GM19351 (cell line): ENCODE measurements around the gene SF3A2.
A peak's percentile ranks its signal among the peaks of the same experiment; 100 is the strongest.

ENCODE experiments used
- ATAC-seq: cut with Tn5 transposase; IDR thresholded peaks from one replicate; pipeline ENCODE4 v1.9.1; 2021; ENCODE audit warnings: mild to moderate bottlenecking, moderate library complexity; ENCODE audit not compliant: unreplicated experiment

SF3A2 gene

GRCh38 chr19:2226051-2226839 lies 10.4 kb upstream of the SF3A2 start:
- no peak for ATAC-seq

DNA sequence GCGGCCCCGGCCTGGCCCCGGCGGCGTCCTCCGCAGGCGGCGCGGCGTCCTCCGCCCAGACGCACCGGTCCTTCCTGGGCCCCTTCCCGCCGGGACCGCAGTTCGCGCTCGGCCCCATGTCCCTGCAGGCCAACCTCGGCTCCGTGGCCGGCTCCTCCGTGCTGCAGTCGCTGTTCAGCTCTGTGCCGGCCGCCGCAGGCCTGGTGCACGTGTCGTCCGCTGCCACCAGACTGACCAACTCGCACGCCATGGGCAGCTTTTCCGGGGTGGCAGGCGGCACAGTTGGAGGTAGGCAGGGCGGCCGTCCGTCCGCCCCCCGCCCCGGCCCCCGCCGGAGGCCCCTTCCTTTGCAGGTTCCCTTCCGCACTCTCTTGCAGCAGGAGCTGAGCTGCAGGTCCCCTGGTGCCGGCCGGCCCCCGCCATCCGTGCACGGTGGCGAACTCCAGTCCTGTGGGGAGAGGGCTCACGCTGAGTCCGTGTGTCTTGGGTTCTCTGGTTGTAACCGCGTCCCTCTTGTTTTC lies 9.7 kb upstream of the SF3A2 start:
- ATAC-seq: no peak

DNA sequence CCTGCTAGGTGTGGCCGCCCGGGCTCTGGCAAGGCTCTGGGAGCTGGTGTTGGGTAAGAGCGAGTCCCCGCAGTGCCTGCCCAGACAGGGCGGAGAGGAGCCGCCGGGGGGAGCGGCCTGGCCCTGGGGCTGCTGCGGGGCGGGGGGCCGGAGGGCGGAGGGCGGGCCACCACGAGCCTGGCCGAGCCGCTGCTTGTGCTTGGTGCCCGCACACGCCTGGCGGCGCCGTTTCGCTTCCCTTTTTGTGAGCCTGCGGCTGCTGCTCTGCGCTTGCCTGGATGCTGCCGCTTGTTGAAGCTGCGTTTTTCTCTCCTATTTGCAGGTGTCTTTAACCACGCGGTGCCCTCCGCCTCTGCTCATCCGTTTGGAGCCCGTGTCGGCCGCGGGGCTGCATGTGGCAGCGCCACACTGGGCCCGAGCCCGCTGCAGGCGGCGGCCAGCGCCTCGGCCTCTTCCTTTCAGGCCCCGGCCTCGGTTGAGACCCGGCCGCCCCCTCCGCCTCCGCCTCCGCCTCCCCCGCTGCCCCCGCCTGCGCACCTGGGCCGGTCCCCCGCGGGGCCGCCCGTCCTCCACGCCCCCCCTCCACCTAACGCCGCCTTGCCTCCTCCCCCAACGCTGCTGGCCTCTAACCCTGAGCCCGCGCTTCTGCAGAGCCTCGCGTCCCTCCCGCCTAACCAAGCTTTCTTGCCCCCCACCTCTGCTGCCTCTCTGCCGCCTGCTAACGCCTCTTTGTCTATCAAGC lies 9.0 kb upstream of the SF3A2 start:
- ATAC-seq: peak; percentile 51

- no peak for ATAC-seq
Observed at GRCh38 chr19:2228157-2229030, 8.2 kb upstream of the SF3A2 start.

DNA sequence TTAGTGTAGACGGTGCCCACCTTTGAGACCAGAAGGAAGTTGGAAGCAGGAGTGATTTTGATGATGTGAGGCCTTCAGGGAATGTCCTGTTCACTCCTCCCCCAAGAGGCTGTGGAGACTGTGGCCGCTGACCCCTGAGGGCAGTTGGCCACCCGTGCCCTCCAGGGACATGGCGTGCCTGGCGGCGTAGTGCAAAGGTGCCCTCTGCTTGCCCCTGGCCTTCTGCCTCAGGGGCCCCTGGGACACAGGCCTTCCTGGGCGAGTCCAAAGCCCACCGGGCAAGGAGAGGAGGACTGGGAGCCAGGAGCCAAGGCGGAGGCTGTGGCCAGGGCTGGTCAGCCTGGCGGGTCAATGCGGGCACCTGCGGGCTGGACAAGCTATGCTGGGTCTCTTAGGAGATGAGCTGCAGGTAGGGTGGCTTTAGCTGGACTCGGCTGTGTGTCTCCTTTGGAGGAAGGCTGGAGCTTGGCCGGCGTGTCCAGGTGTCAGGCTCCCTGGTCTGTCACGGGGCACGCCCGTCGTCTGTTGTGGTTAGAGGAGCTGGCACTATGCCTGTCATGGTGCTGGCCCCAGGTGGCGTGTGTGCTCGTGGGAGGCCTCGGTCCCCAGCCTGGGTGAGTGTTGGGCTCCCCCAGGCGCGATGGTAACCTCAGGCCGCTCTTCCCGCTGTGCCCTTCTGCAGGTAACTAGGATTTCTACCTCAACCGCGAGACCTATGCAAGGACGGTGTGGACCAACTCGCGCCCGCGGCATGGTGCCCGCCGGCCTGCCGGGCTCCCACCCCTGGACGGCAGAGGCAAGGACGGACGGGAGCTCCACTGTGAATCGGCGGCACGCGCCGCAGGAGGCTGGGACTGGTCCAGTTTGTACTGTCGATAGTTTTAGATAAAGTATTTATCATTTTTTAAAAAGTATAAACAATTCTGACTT lies 7.3 kb upstream of the SF3A2 start:
- ATAC-seq: no peak

- no peak for ATAC-seq
Observed at GRCh38 chr19:2230033-2230531, 6.5 kb upstream of the SF3A2 start.

- no peak for ATAC-seq
Observed at GRCh38 chr19:2230807-2231533, 5.7 kb upstream of the SF3A2 start.

DNA sequence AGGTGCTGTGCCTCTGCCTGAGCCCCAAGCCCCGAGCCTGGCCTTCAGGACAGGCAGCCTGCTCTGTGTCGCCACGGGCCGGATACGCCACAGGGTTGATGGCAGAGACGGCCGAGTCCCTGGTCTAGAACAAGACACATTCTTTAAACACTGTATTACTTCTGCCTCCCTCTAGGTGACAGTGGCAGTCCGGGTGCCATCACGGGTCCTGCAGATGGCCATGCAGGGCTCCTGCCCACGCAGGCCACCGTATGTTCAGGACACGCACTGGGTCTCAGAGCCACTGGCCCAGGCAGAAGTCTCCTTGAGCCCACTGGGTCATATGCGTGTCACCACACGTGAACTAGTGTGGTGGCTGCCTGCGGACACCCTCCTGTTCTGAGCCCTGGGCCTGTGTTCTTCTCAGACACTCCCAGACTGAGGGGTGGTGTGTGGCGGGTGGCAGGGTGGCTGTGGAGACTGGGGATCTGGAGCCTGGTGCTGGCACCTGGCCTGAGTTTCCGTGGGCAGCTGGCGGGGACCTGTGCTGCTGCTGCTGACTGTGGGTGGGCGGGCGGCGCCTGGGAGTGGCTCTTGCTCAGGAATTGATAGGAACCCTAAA lies 4.9 kb upstream of the SF3A2 start:
- no peak for ATAC-seq

GRCh38 chr19:2232286-2233151 lies 4.1 kb upstream of the SF3A2 start:
- no peak for ATAC-seq

- no peak for ATAC-seq
Observed at GRCh38 chr19:2233601-2234280, 2.9 kb upstream of the SF3A2 start.

- ATAC-seq: no peak
Observed at GRCh38 chr19:2234996-2235380, 1.6 kb upstream of the SF3A2 start.

- ATAC-seq: no peak
Observed at GRCh38 chr19:2235381-2236063, 1.1 kb upstream of the SF3A2 start.

DNA sequence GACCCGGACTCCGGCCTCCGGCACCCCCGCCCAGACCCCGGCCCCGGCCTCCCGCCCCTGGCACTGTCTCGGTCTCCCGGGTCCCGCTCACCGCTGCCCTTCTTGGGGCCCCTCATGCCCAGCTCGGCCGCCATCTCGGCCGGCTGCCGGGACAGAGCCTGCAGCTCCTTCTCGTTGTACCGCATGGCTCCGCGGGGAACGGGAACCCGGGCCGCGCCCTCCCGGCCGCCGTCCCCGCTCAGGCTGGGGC lies 635 bp upstream of the SF3A2 start:
- ATAC-seq: no peak

DNA sequence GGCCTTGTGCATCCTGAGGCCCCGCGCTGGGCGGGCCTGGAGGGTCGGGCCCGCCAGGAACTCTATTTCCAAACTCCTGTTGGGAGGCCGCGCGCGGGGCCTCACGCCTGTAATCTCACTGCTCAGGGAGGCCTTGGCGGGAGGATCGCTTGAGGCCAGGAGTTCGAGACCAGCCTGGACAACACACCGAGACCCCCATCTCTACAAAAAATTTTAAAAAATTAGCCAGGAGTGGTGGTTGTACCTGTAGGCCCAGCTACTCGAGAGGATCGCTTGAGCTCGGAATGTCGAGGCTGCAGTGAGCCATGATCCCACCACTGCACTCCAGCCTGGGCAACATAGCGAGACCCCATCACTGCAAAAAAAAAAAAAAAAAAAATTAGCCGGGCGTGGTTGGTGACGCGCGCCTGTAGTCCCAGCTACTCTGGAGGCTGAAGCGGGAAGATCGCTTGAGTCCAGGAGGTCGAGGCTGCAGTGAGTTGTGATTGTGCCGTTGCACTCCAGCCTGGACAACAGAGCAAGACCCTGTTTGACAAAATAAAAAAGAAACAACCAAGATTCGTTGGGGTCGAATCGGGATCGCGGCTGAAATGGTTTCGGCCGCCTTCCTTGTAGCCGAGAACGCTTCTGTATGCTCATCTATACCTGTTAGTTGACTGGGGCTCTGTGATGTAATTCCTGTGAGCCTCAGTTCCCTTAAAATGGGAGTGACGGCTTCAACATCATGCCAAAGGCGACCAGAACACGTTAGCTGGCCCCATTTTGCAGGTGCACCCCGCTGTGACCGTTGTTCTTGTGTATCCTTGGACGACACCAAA lies 636 bp downstream of the SF3A2 start:
- ATAC-seq: no peak

- no peak for ATAC-seq
Observed at GRCh38 chr19:2237869-2238153, 1.2 kb downstream of the SF3A2 start.

GRCh38 chr19:2239173-2239572 lies 2.5 kb downstream of the SF3A2 start:
- ATAC-seq: no peak
